ENCODE measurements around the gene ELN.
"Not testable (repeated sequence)": the region's sequence is repeated elsewhere in the genome, so short reads cannot be mapped to it uniquely, and the experiment has no call there.

The ELN gene

DNA sequence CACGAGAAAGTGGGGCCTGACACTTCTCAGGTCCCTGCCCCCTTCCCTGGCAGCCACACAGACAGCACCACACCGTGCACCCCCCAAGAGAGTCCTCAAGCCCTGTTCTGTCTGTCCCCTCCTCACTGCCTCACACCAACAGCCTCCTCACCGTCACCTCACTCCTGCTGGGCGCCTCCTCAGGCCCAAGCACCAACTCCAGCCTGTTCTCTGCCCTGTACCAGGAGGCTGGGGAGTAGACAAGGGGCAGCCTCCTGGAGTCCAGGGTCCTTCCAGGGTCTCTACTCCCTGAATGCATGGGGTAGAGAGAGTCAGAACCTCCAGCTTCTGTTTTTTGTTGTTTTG lies 26.9 kb upstream of the ELN start:
- DNase-seq = no peak

DNA sequence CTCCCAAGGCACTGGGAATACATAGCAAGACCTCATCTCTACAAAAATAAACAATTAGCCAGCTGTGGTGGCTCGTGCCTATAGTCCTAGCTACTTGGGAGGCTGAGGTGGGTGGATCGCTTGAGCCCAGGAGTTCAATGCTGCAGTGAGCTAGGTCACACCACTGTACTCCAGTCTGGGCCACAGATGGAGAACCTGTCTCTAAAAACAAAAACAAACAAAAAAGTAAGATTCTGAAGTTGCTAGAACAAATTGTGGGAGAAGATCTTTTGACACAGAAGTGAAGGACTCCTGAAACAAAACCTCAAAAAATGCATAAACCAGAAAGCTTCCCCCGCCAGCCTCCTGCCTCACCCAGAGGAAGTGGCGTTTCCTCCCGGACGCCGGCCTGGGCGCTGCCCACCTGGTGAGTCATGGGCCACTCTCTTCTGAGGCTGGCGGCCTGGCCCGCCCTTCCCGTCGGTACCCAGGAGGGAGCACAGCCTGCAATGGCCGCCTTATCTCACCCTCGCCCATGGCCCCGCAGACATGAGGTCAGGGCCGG lies 25.4 kb upstream of the ELN start:
- DNase-seq = peak; percentile 1

DNA sequence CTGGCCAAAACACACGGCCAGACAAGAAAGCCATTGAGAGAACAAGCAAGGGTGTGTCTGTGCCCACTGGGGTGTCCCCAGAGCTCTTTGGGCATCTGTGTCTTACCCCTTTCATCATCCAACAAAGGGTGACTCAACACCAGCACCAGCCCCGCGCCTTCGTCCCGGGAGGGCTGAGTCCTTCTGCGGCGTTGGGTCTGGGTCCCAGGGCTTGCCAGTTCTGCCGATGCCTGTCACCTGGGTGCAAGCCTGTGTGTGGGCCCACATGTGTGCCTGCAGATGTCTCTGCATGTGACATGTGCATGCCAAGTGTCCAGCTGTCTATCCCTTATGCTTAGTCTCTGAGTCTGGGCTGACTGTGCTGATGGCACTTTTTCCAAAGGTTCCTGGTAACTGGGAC lies 24.4 kb upstream of the ELN start:
- DNase-seq = no peak

DNA sequence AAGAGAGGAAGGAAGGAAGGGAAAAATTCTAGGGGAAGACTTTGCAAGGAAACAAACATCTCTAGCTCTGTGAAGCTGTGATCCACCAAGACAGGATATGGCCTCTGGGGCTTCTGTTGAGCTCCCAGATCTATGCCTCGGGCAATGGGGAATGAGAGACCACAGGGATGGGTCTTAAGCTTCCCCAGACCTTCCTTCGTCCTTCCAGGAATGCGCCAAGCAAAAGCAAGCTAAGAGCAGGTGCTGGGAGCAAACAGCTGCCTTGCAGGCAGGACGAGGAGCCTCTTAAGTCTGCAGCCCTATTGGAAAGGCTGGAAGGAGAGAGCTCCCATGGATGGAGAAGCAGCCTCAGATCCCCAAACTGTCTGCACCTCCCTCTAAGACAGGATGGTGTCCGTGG lies 21.9 kb upstream of the ELN start:
- no peak for DNase-seq

DNA sequence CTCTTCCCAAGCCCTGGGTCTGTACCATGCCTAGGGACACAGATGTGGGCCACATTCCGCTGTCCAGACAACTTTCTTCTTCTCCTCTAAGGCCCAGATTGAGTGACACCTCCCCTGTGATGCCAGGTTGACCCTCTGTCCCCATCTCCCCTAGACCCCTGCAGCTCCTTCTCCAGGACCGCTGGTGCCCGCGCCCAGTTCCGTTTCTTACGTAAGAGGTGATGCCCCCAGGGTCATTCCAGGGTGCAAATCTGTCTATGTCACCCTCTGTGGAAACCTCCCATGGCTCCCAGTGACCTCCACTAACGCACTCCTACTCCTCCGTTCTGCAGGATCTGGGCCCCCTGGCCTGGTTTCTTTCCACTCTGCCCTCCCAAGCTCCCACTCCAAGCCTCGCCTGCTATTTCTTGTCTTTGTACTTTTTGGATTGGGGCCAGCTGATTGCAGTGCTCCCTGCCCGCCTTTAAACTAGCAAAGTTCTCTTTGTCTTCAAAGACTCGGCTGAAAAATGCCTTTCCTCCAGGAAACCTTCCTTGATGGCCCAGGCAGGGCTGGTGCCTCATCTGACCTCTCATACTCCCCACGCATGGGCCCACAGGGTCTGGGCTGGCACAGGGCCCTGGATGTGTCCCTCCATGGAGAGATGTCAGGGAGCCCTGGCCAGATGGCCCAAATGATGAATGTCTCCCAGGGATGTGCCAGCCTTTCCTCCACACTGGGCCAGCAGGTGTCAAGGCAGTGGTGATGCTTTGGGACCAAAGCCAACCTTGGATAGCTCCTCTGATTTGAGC lies 21.3 kb upstream of the ELN start:
- DNase-seq = no peak

DNA sequence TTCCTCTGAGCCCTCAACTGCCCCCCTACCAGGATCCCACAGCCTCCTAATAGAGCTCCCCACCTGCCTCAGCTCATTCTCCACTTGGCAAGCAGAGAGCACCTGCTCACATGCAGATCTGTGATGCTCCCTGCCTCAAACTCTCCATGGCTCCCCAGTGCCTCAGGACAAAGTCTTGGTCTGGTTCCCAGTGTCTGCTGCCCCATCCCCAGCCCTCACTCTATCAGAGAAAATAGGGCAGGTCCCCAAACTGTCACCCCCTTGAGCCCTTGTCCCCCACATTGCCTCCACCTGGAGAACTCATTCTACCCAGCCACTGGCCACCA lies 20.8 kb upstream of the ELN start:
- DNase-seq = no peak

DNA sequence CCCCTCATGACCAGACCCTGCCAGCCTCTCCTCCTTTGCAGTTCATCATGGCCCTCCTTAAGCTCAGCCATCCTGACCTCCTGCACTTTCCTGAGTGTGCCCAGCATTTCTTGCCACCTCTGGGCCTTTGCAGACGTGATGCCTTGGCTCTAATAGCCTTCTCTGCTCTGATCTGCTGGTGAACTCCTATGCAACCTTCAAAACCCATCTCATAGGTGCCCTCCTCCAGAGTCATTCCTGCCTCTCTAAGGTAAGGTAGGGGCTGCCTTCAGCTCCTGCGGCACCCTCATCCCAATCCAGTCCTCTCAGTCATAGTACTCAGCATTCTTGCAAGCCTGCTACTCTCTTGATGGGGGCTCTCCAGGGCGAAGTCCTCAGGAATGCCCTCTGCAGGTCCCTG lies 19.3 kb upstream of the ELN start:
- no peak for DNase-seq

DNA sequence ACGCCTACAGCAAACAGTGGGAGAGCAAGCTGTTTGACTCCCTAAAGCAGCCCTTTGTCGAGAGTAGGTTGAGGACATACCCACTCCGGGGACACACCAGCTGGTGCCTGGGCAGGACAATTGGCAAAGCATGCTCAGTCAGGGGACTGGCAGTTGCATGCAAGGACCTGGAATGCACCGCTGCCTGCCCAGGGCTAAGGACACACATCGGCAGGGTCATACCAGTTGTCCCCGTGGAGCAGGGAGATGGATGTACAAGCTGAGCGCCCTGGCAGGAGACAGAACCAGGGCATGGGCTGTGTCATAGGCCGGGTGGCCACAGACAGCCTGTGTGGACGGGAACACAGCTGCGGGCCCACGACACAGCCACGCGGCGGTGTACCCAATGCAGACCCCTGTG lies 18.3 kb upstream of the ELN start:
- DNase-seq = no peak

DNA sequence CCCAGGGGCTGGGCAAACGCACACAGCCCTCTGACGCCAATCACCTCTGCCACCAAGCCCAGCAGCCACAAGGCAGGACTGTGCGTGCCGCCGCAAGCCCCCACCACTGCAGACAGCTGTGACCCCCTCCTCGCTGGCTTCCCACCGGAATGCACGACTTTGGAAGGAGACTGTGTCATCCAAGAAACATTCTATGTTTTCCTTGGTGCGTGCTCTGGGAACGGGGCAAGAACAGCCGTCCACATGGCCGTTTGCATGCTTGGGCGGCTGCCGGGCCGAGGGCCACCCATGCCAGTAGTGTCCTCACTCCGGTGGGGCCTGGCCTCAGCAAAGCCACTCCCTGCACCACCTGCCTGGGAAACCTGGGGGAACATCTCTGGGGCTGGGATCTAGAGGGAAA lies 17.6 kb upstream of the ELN start:
- no peak for DNase-seq

DNA sequence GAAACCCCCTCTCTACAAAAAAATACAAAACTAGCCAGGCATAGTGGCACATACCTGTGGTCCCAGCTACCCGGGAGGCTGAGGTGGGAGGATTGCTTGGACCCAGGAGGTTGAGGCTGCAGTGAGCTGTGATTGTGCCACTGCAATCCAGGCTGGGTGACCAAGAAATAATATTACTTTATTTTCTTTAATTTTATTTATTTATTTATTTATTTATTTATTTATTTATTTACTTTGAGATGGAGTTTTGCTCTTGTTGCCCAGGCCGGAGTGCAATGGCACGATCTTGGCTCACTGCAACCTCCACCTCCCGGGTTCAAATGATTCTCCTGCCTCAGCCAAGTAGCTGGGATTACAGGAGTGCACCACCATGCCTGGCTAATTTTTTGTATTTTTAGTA lies 16.6 kb upstream of the ELN start:
- not testable (repeated sequence) for DNase-seq

DNA sequence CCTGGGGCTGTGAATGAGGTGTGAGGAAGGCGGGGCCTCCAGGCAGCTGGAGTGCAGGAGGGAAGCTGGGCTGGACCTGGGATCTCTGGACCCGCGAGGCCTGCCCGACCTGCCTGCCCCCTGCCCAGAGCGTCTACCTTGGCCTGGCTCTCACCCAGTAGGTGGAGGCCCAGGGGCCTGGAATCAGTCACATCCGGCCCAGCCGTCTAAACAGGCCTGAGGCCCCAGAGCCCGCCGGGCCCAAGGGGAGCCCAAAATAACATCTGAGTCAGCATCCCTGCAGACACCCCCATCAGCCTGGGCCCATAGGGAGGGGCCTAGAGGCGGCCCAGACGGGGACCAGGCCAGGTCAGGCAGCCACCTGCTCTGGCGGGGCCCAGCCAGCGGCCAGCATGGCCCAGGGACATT lies 15.1 kb upstream of the ELN start:
- no peak for DNase-seq

DNA sequence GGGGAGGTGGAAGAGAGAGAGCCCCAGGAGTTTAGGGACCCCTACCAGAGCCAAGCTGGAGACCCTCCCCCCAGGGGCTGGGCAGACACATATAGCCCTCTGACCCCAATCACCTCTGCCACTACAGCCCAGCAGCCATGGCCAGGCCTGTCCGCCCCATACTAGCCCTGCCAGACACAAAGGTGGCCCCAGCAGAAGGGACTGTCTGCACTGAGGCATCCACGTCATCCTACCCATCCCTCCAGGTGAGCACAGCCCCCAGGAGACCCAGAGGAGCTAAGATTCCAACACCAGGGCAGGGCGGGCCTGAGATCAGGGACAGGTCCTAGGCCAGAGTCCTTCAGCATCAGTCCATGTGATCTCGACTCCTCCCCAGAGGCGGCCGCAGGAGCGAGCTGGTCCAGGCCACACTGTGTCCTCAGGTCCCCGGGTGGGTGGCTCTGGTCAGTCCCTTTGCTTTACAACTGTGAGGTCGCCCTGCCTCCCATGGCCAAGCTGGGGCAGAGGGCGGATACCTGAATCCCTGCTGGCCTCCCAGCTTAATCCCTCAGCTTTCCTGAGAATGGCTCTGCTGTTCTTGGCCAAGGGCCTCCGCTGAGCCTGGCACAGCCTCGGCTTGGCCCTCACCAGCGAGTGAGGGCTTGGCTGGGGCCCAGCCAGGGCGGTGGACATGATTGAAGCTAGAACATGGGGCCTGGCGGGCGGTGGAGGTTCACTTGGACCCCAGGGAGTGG lies 14.3 kb upstream of the ELN start:
- DNase-seq = no peak

DNA sequence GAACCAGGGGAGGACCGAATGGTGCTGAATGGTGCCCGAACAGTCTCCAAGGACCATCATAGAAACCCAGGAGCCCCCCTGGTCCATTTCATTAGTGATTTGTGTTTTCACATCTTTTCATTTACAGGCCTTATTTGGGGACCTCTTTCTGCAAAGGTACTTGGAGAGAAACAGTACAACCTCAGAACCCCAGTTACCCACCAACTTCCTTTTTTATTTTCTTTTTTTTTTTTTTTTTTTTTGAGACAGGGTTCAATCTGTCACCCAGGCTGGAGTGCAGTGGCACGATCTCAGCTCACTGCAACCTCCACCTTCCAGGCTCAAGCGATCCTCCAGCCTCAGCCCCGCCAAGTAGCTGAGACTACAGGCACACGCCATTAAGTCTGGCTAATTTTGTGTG lies 13.0 kb upstream of the ELN start:
- DNase-seq = no peak

DNA sequence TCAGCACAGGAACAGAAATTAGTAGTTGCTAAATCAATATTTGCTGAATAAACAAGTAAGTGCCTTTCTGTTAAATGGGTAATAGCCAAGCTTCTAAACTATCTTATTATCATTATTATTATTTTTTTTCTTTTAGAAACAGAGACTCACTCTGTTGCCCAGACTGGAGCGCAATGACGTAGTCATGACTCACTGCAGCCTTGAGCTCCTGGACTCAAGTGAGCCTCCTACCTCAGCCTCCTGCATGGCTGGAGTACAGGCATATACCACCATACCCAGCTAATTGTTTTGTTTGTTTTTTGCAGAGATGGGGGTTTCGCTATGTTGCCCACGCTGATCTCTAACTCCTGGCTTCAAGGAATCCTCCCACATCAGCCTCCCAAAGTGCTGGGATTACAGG lies 12.3 kb upstream of the ELN start:
- DNase-seq = no peak

DNA sequence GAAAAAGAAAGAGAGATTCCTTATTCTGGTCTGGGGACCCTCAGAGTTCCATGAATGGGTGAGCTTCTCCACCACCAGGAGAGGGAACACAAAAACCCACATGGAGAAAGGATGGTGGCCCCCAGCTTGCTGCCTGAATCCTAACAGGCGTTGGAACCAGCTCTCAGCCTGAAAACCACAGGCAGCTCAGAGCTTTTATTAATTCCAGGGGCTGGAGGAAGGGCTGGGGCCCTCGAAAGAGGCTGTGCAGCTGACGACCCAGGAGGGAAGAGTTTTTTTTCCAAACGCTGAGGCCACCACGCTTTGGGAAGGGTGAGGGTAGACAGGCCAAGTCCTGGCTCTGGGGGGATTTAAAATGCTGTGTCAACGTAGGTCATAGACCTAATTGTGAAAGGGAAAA lies 10.8 kb upstream of the ELN start:
- DNase-seq = no peak

DNA sequence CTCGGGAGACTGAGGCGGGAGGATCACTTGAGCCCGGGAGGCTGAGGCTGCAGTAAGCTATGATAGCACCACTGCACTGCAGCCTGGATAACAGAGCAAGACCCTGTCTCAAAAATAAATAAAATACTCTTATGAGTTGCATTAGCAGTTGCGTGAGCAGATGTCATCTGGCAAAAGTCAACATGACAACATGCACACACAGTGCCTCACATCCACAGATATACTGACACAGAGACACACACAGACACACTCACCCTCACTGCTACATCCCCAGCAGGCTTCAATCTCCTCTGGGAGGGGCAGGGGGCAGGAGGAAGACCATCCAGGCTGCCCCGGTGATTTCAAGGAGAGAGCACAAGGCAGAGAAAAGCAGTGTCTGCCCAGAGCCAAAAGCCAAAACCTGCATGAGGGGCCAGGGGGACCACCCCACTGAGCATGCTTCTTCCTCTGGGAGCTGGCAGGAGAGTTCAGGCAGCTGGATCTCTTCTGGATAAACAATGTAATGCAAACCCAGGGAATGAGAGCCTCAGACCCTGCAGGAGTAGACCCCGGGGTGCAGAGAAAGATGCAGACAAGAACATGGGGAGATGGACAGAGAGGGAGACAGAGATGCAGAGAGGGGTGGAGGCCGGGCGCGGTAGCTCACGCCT lies 9.6 kb upstream of the ELN start:
- DNase-seq = no peak

DNA sequence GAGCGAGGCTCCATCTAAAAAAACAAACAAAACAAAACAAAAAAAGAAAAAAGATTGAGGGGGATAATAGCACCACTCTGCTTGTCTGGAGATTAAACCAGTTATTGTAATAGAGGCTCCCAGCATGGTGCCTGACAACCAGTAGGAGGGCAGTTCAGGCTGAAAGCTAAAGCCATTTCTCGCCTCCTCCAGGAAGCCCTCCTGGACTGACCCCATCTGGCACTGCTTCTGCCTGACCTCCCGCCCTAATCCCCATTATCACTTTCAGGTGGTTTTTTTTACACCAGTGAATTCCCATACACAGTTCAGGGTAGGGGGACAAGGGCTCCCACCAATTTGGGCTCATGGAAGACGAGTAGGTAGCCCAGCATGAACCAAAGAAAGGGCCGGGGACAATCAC lies 8.8 kb upstream of the ELN start:
- no peak for DNase-seq

DNA sequence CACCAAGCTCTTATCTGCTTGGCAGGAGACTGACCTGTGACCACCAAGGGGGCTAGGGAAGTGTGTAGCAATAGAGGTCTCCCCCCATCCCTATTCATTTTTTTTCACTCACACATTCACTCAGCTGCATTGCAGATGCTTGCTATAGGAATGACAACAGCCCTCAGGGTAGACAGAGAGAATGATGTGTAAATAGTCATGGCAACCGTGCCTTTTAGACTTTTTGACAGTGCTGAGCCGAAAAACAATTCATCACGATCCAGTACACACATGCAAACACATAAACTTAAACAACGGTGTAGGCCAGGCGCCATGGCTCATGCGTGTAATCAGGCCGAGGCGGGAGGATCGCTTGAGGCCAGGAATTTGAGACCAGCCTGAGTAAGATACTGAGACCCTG lies 7.6 kb upstream of the ELN start:
- DNase-seq = no peak

DNA sequence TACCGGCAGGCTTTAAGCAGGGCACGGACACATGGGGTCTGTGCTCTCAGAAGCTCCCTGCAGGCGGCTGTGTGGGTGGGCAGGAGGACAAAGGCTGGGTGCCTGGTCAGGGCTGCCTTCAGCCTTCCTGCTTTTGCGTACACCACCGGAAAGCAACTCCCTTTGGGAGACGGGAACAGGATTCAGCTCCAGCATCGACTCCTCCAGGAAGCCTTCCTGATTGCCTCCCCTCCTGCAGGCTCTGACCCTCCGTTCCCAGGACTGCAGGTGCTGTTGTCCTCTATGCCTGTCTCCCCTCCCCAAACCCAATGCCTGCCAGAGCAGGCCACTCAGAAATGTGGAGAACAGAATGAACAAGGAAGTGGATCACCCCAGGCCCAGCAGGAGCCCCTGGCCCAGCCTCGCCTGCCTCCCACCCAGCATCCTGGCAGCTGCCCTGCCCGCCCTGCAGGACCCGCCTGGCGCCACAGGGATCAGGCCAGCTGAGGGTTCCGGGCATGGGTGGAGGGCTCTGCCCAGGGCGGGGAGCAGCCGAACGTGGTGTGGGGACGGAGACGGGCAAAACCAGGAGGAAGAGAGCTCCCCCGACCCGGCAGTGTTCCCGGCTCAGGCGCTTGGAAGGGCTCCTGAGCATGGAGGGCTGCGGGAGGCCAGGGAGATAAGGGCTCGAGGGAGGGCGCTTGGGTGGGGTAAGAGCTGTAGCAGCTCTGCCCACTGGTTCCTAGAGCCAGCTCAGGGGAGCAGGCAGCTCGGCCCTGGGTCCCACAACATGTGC lies 6.2 kb upstream of the ELN start:
- DNase-seq = no peak

DNA sequence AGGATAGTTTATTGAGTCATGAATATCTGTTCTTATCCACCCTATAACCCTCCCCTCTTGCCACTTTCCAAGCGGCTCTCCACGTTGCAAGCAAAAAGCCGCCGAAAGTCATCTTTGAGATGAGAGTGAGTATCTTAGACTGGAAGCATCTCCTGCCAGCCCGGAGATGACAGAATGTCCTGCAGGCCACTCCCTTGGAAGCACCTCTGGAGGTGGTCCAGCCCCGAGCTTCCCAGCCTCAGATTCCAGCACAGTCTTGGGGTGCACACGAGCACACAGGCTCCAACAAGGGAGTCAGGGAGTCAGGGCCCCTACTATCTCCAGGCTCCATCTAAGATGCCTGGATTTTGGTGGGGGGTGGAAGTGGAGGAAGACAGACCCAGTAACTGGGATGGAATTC lies 5.5 kb upstream of the ELN start:
- DNase-seq = no peak

DNA sequence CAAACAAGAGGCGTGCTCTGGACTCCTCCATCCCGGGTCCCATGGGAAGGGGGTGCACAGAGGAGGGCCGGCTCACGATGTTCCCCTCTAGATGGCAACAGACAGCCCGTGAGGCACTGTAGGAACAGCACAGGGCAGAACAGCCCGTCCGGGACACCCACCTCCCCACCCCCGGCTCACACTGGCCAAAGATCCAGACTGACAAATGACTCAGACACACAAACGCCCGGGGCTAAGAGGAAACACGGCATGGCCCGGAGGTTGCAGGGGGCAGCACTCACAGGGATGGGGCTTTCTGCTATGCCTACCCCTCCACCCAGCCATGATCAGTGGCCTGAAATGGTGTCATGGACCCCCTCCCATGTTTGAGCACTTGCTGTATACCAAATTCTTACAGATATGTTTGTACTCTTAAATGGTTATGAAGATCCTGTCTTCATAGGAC lies 4.9 kb upstream of the ELN start:
- no peak for DNase-seq

DNA sequence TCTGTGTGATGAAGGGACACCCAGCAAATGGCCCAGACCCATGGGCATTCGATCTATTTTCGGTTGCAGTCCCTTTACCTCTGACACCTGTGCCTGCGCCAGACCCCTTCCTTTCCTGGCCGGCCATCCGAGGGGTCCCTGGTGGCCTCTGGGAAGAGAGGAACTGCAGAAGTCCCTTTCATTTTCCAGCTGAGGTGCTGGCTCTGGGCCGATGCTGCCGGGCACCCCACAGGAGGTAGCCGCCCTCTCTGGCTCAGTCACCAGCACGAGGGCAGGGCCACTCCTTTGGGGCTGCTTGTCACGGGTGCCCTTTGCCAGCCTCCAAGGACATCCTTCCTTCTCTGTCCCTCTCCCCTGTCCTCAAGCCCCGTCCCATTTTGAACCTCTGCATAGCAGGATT lies 4.2 kb upstream of the ELN start:
- DNase-seq = no peak

DNA sequence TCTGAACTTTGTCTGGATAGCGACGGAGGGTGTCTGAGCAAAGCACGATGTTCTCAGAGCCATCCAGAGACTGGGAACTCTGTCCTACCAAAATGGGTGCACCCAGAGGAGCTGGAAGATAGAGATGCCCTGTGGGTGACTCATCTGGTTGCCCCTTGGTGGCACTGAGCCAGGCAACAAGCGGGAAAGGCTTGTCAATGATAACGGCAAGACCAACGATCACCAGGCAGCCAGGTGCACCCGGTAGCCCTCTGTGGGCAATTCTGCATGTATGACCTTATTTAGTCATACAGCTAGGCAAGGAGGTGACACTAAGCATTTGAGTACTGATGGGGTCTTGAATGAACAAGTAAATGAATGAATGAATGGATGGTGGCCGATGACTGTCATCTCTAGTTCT lies 2.8 kb upstream of the ELN start:
- DNase-seq = no peak
